ENCODE measurements around the gene PSRC1.

The PSRC1 gene

GRCh38 chr1:109282952-109283747, at the start of gene PSRC1:
TSS of gene PSRC1 (minus strand) at chr1:109283145.
- DNase-seq (ENCODE audit: low read depth, low spot score): peak; percentile 99

- no peak for DNase-seq (ENCODE audit: low read depth, low spot score)
Measured at GRCh38 chr1:109331113-109331512, 48.2 kb upstream of the PSRC1 start.

DNA sequence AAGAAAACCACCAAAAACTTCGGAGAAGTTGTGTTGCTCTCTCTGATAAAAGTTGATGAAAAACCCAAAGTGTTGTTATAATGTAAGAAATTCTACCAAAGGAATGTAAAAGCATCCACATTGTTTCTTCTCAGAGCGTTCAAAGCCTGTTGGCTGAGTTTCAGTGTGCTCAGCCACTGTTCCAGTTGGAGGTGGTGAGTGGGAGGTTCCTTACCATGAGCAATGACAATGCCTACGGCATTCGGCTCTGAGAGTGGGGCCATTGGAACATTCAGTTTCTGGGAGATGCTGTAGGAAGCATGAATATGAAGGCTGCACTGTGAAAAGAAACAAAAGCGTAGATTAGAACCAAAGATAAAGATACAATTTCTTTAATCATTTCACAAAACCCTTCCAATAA, 44.3 kb upstream of the PSRC1 start:
- peak; percentile 60 for DNase-seq (ENCODE audit: low read depth, low spot score)

- DNase-seq (ENCODE audit: low read depth, low spot score): no peak
Measured at GRCh38 chr1:109322974-109323373, 40.0 kb upstream of the PSRC1 start.

- no peak for DNase-seq (ENCODE audit: low read depth, low spot score)
Measured at GRCh38 chr1:109319114-109319513, 36.2 kb upstream of the PSRC1 start.

- DNase-seq (ENCODE audit: low read depth, low spot score): no peak
Measured at GRCh38 chr1:109316506-109316905, 33.6 kb upstream of the PSRC1 start.

- DNase-seq (ENCODE audit: low read depth, low spot score): no peak
Measured at GRCh38 chr1:109315288-109315687, 32.3 kb upstream of the PSRC1 start.

DNA sequence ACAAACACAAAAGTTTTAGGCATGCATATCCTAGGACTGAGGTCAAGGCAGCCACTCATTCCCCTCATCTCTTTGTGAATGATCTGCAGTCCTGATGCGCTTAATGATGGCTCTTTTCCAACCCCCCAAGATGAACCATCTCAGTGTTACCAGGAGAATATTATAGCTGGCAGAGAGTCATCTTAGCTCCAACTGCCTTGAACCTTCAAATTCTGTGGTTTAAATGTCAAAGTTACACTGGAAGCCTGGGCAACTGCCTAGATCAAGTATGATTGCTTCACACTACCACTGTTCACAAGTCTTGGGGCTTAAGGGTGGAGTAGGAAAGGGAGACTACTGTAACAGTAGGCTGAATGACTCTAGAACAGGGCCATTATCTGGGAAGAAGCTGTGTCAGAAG, 31.9 kb upstream of the PSRC1 start:
- no peak for DNase-seq (ENCODE audit: low read depth, low spot score)

DNA sequence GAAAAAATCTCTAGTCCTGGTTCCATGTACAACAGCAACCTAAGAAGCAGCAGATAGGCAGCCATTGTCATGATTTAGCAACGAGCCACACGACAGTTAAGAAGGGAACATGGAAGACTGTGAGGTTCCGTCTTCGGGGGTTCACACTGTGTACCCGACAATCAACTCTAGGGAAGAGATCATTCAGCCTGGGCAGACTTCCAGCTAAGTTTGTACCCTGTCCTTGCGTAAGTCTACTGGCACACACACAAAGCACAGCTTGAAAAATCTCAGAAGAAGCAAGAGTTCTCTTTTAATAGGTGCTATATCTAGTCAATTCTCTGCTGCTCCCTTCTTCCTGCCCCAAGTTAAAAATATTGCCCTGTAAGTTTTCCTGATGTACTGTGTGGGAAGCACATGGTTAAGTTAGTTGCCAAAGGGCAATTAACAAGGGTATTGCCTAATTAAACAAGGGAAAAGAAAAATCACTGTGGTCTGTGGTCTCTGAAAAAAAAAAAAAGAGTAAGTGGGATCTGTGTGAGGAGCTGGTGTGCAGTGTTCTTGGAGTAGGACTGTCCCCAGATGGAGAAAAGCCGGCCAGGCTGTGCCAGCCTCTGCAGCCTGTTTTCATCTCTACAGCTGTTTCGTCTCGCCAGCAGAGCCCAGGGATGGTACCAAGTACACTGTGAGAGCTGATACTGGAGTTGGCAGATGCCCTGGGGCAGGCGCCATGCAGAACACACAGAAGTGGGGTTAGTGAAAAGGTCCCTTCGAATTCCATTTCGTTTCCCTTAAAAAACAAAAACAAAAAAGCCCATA, 30.2 kb upstream of the PSRC1 start:
- no peak for DNase-seq (ENCODE audit: low read depth, low spot score)

- no peak for DNase-seq (ENCODE audit: low read depth, low spot score)
Measured at GRCh38 chr1:109312246-109312645, 29.3 kb upstream of the PSRC1 start.

GRCh38 chr1:109309347-109309746, 26.4 kb upstream of the PSRC1 start:
- no peak for DNase-seq (ENCODE audit: low read depth, low spot score)

DNA sequence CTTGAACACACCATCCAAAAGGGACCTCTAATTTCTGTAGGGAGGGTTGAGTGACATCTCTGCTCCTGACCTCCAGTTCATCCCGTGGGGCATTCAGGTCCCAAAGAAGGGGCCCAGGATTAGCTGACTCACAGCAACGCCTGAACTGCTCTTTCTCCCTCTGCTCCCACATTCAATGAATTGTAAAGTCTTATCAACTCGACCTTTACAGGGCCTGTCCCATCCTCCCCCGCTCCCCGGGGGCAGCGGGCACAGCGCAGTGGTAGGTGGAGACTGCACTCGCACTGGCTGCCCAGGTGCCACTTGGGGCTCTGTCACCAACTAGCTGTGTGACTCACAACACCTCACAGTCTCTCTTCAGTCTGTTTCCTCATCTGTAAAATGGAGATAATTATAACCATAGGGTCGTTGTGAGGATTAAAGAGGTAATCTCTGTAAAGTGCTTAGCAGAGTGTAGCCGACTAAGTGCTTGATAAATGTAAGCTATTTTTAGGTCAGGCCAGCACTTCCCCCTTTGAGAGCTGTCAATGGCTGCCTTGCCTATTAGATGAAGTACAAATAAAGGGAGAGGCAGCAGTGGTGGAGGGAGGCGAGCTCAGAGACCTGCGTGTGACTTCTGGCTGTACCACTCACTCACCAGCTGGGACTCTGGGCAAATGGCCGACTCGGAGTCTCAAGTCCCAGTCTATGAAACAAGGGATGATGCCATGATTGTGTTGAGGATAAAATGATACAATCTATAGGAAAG, 24.5 kb upstream of the PSRC1 start:
- no peak for DNase-seq (ENCODE audit: low read depth, low spot score)

GRCh38 chr1:109306832-109307273, 23.9 kb upstream of the PSRC1 start, which contains the start of gene MYBPHL:
TSS of gene MYBPHL (minus strand) at chr1:109307011. CDS start at chr1:109306991, 20 bp downstream.
- no peak for DNase-seq (ENCODE audit: low read depth, low spot score)

GRCh38 chr1:109305991-109306390, 23.0 kb upstream of the PSRC1 start:
- peak; percentile 26 for DNase-seq (ENCODE audit: low read depth, low spot score)

DNA sequence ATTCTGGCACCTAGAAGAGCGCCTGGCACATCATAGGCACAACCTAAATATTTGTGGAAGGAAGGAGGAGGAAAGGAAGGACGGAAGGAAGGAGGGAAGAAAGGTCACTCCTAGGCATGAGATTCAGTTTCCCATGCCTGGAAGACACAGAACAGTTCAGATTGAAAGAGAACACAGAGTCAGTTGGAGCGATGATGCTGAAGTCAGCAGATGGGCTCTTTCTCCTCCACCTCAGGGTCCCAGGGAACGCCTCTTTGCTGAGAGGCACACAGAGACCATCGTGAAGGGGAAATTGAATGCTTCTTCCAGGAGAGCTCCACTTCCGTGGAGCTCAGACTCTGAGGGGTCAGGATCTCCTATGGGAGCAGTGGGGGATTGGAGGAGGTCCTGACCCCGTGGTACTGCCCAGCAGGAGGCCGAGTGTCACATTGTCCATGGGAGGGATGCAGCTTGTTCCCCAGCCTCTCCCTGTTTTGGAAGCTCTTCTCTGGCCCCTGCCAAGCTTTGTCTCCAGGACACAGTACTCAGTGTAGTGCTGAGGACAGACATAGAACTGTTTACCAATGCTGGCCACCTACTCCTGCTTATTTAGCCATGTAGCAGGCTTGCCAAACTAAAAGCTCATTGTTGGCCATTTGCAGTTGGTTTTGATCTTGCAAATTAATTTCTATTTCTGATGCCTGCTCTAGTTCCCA, 21.4 kb upstream of the PSRC1 start:
- DNase-seq (ENCODE audit: low read depth, low spot score): no peak

DNA sequence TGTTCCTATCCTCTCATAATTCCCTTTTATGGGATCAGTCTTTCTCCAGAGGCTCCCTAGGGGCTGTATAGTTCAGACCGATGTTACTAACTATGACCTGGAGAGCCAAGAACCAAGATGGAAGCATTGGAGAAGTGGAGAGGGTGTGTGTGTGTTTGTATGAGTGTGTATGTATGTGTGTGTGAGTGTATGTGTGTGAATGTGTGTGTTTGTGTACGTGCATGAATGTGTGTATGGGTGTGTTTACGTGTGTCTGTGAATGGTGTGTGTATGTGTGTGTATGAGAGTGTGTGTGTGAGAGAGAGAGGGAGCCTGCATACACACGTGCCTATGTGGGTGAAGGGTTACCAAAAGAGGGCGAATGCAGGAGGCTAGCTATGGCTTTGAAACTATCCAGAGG, 18.9 kb upstream of the PSRC1 start:
- no peak for DNase-seq (ENCODE audit: low read depth, low spot score)

DNA sequence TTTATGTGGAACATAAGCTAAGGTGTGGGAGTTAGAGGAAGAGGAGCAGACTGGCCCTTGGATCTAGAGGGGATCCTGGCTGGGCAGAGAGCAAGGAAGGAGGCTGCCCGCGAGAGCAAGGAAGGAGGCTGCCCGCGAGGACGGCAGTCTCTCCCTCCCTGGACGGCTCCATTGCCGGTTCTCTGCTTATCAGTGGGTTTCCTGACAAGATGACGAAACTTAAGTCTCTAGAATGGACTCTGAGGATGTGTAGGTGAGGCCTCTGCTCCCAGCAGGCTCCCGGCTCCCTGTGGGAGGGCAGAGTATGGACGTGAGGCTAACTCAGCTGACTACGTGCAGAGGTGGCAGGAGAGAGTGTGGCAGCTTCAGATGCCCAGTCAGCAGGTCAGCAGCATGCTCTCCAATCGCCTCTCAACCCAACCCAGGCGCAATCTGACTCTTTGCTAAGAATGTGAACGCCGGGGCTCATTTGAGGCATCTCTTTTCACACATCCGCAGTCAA, 17.8 kb upstream of the PSRC1 start:
- no peak for DNase-seq (ENCODE audit: low read depth, low spot score)

DNA sequence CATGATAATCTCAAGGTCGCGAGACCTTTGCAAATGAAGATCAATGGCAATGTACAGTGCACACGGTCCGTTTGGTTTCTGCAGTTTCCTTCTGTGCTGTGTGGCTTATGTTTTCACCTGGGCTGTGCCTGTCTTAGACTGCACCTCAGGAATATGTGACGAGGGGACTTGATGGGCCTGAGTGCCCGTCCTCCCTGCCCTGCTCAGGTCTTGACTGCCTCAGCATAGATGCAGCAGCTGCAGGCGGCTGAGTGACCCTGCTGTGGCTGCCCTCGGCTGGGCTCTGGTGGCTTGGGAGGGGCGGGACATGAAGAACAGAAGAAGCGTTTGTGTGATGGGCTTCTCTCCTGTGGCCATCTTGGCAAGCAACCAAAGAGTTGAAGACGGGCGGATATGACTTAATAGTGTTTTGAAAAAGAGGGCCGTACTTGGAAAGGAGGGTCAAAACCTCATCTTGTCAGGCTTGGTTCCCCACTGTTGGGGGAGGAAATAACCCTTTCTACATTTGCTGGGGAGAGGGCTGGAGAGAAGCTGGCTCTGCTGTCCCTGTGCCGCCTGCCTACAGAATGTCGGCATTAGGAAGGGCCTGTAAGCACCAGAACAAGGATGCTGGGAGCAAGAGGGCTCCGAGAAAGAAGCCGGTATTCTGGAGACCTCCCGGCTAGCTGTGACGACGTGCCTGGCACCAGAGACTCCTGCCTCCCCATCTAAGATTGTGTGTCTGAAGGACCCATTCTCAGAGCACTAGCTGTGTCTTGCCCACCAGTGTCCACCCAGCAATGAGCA, 16.8 kb upstream of the PSRC1 start:
- DNase-seq (ENCODE audit: low read depth, low spot score): peak; percentile 76

GRCh38 chr1:109298666-109299557, 16.0 kb upstream of the PSRC1 start:
- peak; percentile 94 for DNase-seq (ENCODE audit: low read depth, low spot score)

All from astrocyte of the hippocampus (primary cell).